HEK293 (cell line): ENCODE measurements around the gene HSPB2.

Experiments used
- MZF1 ChIP-seq: fragments of 450-650 bp; formaldehyde crosslinking; IDR thresholded peaks from 2 replicates; pipeline ENCODE4 v1.5.1; 2017; ENCODE audit warnings: missing biosample characterization, missing genetic modification characterization, borderline replicate concordance
- ZBTB1 ChIP-seq: fragments of 450-650 bp; formaldehyde crosslinking; IDR thresholded peaks from 2 replicates; pipeline ENCODE4 v1.5.1; 2016; ENCODE audit warnings: missing biosample characterization, missing genetic modification characterization
- ZFP41 ChIP-seq: fragments of 450-650 bp; formaldehyde crosslinking; IDR thresholded peaks from 2 replicates; pipeline ENCODE4 v1.5.1; 2016; ENCODE audit warnings: missing biosample characterization, missing genetic modification characterization, borderline replicate concordance
- ZNF146 ChIP-seq: fragments of 450-650 bp; formaldehyde crosslinking; IDR thresholded peaks from 2 replicates; pipeline ENCODE4 v1.5.1; 2016; ENCODE audit warnings: missing biosample characterization, missing genetic modification characterization
- ZNF16 ChIP-seq: fragments of 450-650 bp; formaldehyde crosslinking; IDR thresholded peaks from 2 replicates; pipeline ENCODE4 v1.5.1; 2016; ENCODE audit warnings: low read depth, missing biosample characterization, missing genetic modification characterization
- ZNF184 ChIP-seq: fragments of 450-650 bp; IDR thresholded peaks from 2 replicates; pipeline ENCODE4 v1.5.1; 2018; ENCODE audit warnings: missing biosample characterization, mild to moderate bottlenecking, missing genetic modification characterization
- ZNF266 ChIP-seq: fragments of 450-650 bp; formaldehyde crosslinking; IDR thresholded peaks from 2 replicates; pipeline ENCODE4 v1.5.1; 2016; ENCODE audit warnings: missing biosample characterization, missing genetic modification characterization, low read depth
- ZNF501 ChIP-seq: fragments of 450-650 bp; formaldehyde crosslinking; IDR thresholded peaks from 2 replicates; pipeline ENCODE4 v1.5.1; 2016; ENCODE audit warnings: missing biosample characterization, missing genetic modification characterization
- ZNF707 ChIP-seq: fragments of 450-650 bp; formaldehyde crosslinking; IDR thresholded peaks from 2 replicates; pipeline ENCODE4 v1.5.1; 2016; ENCODE audit warnings: missing biosample characterization, missing genetic modification characterization
- ZNF776 ChIP-seq: fragments of 450-650 bp; formaldehyde crosslinking; IDR thresholded peaks from 2 replicates; pipeline ENCODE4 v1.5.0; 2017; ENCODE audit warnings: missing biosample characterization, missing genetic modification characterization, borderline replicate concordance
- TF ChIP-seq, protein P1 (sequence below): fragments of 450-650 bp; IDR thresholded peaks from 2 replicates; pipeline ENCODE4 v1.5.1; 2018; ENCODE audit warnings: missing biosample characterization, mild to moderate bottlenecking, missing genetic modification characterization
- TF ChIP-seq, protein P2 (sequence below): fragments of 450-650 bp; formaldehyde crosslinking; IDR thresholded peaks from 2 replicates; pipeline ENCODE4 v1.5.1; 2016; ENCODE audit warnings: missing biosample characterization, missing genetic modification characterization
- TF ChIP-seq, protein P3 (sequence below): fragments of 450-650 bp; formaldehyde crosslinking; IDR thresholded peaks from 2 replicates; pipeline ENCODE4 v1.5.0; 2017; ENCODE audit warnings: missing biosample characterization, missing genetic modification characterization, borderline replicate concordance
- TF ChIP-seq, protein P4 (sequence below): fragments of 450-650 bp; formaldehyde crosslinking; IDR thresholded peaks from 2 replicates; pipeline ENCODE4 v1.5.1; 2017; ENCODE audit warnings: missing biosample characterization, mild to moderate bottlenecking, missing genetic modification characterization, moderate library complexity

DNA sequence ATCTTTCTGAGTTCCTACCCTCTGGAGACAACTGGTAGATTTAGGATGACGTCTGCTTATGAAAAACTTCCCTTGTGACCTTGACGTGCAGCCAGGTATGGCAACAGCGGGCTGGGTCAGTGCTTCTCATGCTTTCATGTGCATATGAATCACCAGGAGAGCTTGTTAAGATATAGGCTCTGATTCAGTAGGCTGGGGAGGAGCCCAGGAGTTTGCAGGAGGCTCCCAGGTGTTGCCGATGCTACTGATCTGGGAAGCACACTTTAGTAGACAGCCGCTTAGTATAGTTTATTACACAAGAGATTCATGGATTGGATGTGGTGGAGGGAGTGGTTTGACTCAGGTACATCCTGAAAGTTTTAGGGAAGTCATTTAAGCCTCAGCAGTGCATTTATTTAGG is 48.4 kb downstream of the HSPB2 start:
- TF ChIP-seq, protein P1, sequence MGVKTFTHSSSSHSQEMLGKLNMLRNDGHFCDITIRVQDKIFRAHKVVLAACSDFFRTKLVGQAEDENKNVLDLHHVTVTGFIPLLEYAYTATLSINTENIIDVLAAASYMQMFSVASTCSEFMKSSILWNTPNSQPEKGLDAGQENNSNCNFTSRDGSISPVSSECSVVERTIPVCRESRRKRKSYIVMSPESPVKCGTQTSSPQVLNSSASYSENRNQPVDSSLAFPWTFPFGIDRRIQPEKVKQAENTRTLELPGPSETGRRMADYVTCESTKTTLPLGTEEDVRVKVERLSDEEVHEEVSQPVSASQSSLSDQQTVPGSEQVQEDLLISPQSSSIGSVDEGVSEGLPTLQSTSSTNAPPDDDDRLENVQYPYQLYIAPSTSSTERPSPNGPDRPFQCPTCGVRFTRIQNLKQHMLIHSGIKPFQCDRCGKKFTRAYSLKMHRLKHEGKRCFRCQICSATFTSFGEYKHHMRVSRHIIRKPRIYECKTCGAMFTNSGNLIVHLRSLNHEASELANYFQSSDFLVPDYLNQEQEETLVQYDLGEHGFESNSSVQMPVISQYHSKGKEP (tag by site-specific recombination): no peak
- TF ChIP-seq, protein P2, sequence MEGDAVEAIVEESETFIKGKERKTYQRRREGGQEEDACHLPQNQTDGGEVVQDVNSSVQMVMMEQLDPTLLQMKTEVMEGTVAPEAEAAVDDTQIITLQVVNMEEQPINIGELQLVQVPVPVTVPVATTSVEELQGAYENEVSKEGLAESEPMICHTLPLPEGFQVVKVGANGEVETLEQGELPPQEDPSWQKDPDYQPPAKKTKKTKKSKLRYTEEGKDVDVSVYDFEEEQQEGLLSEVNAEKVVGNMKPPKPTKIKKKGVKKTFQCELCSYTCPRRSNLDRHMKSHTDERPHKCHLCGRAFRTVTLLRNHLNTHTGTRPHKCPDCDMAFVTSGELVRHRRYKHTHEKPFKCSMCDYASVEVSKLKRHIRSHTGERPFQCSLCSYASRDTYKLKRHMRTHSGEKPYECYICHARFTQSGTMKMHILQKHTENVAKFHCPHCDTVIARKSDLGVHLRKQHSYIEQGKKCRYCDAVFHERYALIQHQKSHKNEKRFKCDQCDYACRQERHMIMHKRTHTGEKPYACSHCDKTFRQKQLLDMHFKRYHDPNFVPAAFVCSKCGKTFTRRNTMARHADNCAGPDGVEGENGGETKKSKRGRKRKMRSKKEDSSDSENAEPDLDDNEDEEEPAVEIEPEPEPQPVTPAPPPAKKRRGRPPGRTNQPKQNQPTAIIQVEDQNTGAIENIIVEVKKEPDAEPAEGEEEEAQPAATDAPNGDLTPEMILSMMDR (tag by site-specific recombination): no peak
- TF ChIP-seq ZNF776 (tag by site-specific recombination) (no peak), ZNF501 (tag by site-specific recombination) (no peak), ZFP41 (no peak), ZBTB1 (no peak), ZNF707 (tag by site-specific recombination) (no peak), ZNF16 (tag by site-specific recombination) (no peak), MZF1 (tag by site-specific recombination) (no peak), ZNF184 (tag by site-specific recombination) (no peak), ZNF146 (tag by site-specific recombination) (no peak), ZNF266 (tag by site-specific recombination) (no peak)
- TF ChIP-seq, protein P3, sequence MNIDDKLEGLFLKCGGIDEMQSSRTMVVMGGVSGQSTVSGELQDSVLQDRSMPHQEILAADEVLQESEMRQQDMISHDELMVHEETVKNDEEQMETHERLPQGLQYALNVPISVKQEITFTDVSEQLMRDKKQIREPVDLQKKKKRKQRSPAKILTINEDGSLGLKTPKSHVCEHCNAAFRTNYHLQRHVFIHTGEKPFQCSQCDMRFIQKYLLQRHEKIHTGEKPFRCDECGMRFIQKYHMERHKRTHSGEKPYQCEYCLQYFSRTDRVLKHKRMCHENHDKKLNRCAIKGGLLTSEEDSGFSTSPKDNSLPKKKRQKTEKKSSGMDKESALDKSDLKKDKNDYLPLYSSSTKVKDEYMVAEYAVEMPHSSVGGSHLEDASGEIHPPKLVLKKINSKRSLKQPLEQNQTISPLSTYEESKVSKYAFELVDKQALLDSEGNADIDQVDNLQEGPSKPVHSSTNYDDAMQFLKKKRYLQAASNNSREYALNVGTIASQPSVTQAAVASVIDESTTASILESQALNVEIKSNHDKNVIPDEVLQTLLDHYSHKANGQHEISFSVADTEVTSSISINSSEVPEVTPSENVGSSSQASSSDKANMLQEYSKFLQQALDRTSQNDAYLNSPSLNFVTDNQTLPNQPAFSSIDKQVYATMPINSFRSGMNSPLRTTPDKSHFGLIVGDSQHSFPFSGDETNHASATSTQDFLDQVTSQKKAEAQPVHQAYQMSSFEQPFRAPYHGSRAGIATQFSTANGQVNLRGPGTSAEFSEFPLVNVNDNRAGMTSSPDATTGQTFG (tag by site-specific recombination): no peak
- TF ChIP-seq, protein P4, sequence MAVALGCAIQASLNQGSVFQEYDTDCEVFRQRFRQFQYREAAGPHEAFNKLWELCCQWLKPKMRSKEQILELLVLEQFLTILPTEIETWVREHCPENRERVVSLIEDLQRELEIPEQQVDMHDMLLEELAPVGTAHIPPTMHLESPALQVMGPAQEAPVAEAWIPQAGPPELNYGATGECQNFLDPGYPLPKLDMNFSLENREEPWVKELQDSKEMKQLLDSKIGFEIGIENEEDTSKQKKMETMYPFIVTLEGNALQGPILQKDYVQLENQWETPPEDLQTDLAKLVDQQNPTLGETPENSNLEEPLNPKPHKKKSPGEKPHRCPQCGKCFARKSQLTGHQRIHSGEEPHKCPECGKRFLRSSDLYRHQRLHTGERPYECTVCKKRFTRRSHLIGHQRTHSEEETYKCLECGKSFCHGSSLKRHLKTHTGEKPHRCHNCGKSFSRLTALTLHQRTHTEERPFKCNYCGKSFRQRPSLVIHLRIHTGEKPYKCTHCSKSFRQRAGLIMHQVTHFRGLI (tag by site-specific recombination): no peak
